ENCODE data around the gene MED10. TPM values are rescaled to one million over a fixed set of nuclear protein-coding genes. Genes with fewer than 3 reads are reported as not detected.

MED10 gene
- polyA plus RNA-seq, 1 donor (not counting 4 experiments of a cell fraction or from before 2014, with no cell fraction given) = 38.8 TPM

DNA sequence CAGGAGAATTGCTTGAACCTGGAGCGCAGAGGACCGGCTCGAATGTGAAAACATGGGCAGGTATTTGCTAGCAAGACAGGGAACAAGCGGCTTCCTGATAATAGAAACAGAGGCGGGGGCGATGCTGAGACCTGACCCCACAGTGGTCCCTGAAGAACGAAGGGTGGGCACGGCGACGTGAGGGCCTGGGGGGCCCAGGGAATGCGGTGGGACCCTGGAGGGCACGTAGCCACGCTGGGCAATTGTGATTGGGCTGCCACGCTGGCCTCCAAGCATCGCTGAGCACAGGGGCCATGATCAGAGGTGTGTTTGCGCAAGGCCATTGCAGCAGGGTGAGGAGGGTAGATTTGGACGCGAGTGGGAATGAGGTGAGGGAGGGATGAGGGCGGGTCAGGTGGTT, 30.7 kb downstream of the MED10 start:
- Histone ChIP-seq H3K27me3 (ENCODE audit: control insufficient read depth, extremely low read depth, insufficient read depth, low read length) (no peaks in the 10 kb centered on the region), H3K4me3 (ENCODE audit: control insufficient read depth in 2 of 3, extremely low read depth in 1 of 3, insufficient read depth in 2 of 3, low read depth in 1 of 3, low read length in 3 of 3) (no peak overlapping the region), H4K20me1 (ENCODE audit: control insufficient read depth, extremely low read depth, insufficient read depth, low read length) (no peaks in the 10 kb centered on the region), H3K9ac (ENCODE audit: control insufficient read depth, extremely low read depth, insufficient read depth, low read length) (no peak overlapping the region), H3K4me2 (ENCODE audit: control insufficient read depth, extremely low read depth, insufficient read depth, low read depth, low read length) (no peak overlapping the region), H2AFZ (ENCODE audit: control insufficient read depth, low read length) (no peak overlapping the region), H3K79me2 (ENCODE audit: control insufficient read depth, insufficient read depth, low read length) (no peaks in the 10 kb centered on the region), H3K9me3 (ENCODE audit: control insufficient read depth, low read depth, low read length) (no peaks in the 10 kb centered on the region), H3K36me3 (ENCODE audit: control insufficient read depth in 2 of 2, extremely low read depth in 1 of 2, insufficient read depth in 2 of 2, low read length in 2 of 2) (no peaks in the 10 kb centered on the region), H3K4me1 (ENCODE audit: control insufficient read depth, extremely low read depth, insufficient read depth, low read length) (no peaks in the 10 kb centered on the region), H3K27ac (ENCODE audit: control insufficient read depth, insufficient read depth, low read length) (no peak overlapping the region), H3K9me1 (ENCODE audit: control insufficient read depth, extremely low read depth, insufficient read depth, low read length) (no peaks in the 10 kb centered on the region)
- FAIRE-seq (no peak), DNase-seq (ENCODE audit: low read depth, low spot score) (no peak)
- TF ChIP-seq EZH2 (IDR thresholded peaks at IDR 0.05; ENCODE audit: low read length) = no peak
- TF ChIP-seq, protein P1, sequence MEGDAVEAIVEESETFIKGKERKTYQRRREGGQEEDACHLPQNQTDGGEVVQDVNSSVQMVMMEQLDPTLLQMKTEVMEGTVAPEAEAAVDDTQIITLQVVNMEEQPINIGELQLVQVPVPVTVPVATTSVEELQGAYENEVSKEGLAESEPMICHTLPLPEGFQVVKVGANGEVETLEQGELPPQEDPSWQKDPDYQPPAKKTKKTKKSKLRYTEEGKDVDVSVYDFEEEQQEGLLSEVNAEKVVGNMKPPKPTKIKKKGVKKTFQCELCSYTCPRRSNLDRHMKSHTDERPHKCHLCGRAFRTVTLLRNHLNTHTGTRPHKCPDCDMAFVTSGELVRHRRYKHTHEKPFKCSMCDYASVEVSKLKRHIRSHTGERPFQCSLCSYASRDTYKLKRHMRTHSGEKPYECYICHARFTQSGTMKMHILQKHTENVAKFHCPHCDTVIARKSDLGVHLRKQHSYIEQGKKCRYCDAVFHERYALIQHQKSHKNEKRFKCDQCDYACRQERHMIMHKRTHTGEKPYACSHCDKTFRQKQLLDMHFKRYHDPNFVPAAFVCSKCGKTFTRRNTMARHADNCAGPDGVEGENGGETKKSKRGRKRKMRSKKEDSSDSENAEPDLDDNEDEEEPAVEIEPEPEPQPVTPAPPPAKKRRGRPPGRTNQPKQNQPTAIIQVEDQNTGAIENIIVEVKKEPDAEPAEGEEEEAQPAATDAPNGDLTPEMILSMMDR (optimal IDR thresholded peaks at IDR 0.05 in 1 of 3, IDR thresholded peaks at IDR 0.05 in 1 of 3, conservative IDR thresholded peaks at IDR 0.05 in 1 of 3; ENCODE audit: extremely low read depth in 1 of 3, insufficient read depth in 2 of 3, low read length in 3 of 3) = no peak
- dilution Hi-C loops (cut with MboI; ENCODE audit: extremely low pct_ligation_motif_present, low sequenced_read_pairs) = no loop called here

DNA sequence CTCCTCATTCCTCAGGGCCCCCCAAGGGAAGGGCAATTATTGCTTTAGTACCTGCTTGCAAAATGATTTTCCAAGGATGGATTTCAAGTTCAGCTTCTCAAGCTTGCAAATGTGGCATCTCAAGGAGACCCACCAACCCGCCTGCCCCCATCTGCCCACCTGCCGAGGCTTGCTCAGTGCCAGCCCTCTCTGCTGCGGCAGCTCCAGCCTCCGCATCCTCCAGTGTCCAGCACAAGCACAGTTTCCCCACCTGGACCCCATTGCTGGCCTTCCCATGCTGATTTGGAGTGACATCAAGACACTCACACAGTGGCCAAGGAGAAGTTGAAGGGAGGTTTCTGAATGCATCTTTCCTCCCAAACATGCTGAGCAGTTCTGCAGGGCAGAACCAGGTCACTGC, 31.2 kb downstream of the MED10 start:
- Histone ChIP-seq H3K79me2 (ENCODE audit: control insufficient read depth, insufficient read depth, low read length) (no peaks in the 10 kb centered on the region), H3K9me3 (ENCODE audit: control insufficient read depth, low read depth, low read length) (no peaks in the 10 kb centered on the region), H3K4me1 (ENCODE audit: control insufficient read depth, extremely low read depth, insufficient read depth, low read length) (no peaks in the 10 kb centered on the region), H3K4me2 (ENCODE audit: control insufficient read depth, extremely low read depth, insufficient read depth, low read depth, low read length) (no peak overlapping the region), H3K36me3 (ENCODE audit: control insufficient read depth in 2 of 2, extremely low read depth in 1 of 2, insufficient read depth in 2 of 2, low read length in 2 of 2) (no peaks in the 10 kb centered on the region), H4K20me1 (ENCODE audit: control insufficient read depth, extremely low read depth, insufficient read depth, low read length) (no peaks in the 10 kb centered on the region), H3K9me1 (ENCODE audit: control insufficient read depth, extremely low read depth, insufficient read depth, low read length) (no peaks in the 10 kb centered on the region), H3K9ac (ENCODE audit: control insufficient read depth, extremely low read depth, insufficient read depth, low read length) (no peak overlapping the region), H3K27me3 (ENCODE audit: control insufficient read depth, extremely low read depth, insufficient read depth, low read length) (no peaks in the 10 kb centered on the region), H3K4me3 (ENCODE audit: control insufficient read depth in 2 of 3, extremely low read depth in 1 of 3, insufficient read depth in 2 of 3, low read depth in 1 of 3, low read length in 3 of 3) (no peak overlapping the region), H3K27ac (ENCODE audit: control insufficient read depth, insufficient read depth, low read length) (no peak overlapping the region), H2AFZ (ENCODE audit: control insufficient read depth, low read length) (no peak overlapping the region)
- TF ChIP-seq, protein P1 (optimal IDR thresholded peaks at IDR 0.05 in 1 of 3, IDR thresholded peaks at IDR 0.05 in 1 of 3, conservative IDR thresholded peaks at IDR 0.05 in 1 of 3; ENCODE audit: extremely low read depth in 1 of 3, insufficient read depth in 2 of 3, low read length in 3 of 3) = no peak
- TF ChIP-seq EZH2 (IDR thresholded peaks at IDR 0.05; ENCODE audit: low read length) = no peak
- FAIRE-seq (no peak), DNase-seq (ENCODE audit: low read depth, low spot score) (no peak)
- dilution Hi-C loops (cut with MboI; ENCODE audit: extremely low pct_ligation_motif_present, low sequenced_read_pairs) = no loop called here

Data from keratinocyte (primary cell).